ENCODE results near the gene ERMP1.

The ERMP1 gene

DNA sequence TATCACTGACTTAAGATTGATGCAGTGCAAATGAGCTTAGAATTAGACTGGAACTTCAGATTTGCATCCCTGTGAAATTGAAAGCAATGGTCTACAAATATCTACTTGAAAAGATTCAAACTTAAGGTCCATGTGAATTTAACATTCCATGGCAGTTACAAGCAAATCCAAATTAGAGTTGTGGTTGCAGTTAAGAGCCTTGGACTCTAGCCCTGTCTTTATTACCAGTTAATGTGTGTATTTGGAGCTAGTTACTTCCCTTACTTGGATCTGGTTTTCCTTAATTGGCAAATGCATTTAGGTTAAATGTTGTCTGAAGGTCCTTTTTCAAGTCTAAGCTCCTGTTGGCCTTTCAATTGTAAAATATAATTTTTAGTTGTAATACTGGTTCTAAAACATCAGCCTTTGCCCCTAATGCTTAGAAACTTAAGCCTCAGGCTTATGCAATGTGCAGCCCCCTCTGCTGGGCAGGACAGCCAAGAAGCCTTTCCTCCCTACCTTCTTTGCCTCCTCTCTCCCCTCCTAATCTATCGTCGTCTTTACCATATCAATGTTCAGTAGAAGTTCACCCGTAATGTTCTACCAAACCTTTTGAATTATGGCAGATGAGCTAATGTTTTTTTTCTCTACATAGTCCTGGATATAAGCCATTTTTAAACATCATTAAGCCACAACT is 59.5 kb downstream of the ERMP1 start:
- DNase-seq = no peak

DNA sequence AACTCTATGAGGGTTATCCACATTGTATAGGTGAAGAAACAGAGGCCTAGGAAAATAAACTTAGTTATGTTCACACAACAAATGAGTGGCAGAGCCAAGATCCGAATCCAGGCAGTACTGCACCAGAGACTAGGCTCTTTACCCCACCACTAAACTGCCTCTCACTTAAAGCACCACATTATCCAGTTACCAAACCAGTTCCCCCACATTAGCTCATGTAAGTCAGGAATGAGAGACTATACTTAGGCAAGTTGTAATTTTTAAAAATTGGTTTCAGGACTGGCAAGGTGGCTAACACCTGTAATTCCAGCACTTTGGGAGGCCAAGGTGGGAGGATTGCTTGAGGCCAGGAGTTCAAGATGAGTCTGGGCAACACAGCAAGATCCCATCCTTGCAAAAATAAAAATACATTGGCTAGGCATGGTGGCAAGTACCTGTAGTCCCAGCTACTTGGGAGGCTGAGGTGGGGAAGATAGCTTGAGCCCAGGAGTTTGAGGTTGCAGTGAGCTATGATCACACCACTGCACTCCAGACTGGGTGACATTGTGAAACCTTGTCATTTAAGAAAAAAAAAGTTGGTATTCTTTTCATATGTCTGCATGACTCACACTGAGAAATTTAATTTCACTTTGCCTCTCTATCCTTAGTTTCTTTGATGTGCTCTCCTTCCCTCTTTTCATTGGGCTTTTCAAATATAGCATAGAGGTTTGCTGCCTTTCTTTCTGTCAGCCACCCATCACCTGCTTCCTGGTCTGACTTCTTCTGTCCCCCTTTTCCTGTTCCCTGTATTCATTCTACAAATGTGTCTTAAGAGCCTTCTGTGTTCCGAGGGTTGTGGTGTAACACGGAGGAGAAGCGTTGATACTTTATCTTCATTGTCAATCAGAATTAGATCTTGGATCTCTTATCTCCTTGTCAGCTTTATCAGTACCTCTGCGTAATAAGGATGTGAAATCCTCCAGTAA is 64.7 kb downstream of the ERMP1 start:
- no peak for DNase-seq

- no peak for DNase-seq
These were observed 68.6 kb downstream of the ERMP1 start for GRCh38 chr9:5764130-5764868.

GRCh38 chr9:5762421-5762820 is 70.5 kb downstream of the ERMP1 start:
- no peak for DNase-seq

DNA sequence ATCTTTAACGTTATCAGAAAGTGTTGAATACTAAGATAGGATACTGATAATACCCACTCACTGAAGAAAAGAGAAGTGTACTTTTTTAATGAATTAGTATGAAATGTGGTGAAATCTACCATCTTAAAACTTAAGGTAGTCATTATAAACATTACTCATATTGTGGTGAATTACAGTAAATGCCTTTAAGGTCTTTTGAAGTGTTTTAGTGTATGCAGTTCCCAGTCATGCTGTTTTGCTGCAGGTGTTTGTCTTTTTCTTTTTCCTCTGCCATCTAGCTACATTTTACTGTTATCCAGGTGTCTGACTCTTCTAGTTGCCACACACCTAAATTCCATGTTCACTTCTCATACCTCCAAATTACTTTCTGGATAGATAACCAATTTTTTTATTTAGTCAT is 72.6 kb downstream of the ERMP1 start:
- no peak for DNase-seq

DNA sequence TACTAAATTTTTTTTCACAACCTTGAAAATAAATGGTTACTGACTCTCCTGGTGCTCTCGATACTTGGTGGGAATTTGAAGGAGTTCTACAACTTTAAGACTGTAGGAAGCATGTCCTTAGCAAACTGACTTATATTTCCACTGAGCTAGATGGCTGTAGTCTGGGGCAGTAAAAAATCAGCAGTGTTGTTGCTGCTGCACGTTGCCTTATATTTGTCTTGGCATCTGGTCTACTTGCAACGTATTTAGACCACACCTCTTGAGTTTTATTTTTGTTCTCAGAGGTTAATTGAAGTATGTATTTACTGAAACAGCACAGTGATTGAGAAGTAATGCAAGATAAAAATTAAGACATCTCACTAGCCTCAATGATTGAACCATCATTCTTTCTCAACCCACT is 76.3 kb downstream of the ERMP1 start:
- DNase-seq = no peak

DNA sequence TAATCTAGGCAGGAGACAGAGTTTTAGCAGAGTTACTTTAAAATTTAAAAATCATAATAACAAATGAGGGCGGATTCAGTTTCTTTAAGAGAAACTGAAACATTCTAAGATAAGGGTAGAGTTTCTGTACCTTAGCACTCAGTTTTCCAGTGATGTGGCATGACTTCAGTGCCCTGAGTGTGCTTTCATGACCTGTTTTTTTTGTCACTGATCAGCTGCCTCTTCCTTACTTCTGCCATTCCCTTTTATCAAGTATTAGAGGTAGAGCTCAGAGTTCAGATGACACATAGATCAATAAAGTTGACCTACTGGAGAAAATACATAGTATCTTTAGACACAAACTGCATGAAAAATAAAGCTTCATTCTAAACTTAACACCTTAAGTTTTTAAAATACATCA is 82.3 kb downstream of the ERMP1 start:
- DNase-seq = no peak

DNA sequence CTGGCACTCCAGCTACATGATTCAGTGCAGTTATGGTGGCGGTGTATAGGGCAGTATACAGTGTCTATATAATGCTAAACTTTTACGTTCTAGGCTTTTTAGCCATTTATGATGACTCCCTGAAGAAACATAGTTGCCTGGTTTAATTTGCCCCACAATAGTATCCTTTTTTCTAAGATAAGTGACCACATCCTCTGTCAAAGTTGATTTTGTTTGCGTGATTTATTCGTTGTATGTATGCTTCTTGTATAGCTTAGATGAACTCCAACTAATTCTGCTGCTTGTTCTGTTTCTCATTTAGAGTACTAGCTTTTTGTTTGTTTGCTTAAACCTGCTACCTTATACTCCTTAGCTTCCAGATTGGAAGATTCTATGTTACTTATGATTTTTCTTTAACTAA is 83.6 kb downstream of the ERMP1 start:
- no peak for DNase-seq

- no peak for DNase-seq
These were observed 84.5 kb downstream of the ERMP1 start for GRCh38 chr9:5748438-5748837.

GRCh38 chr9:5743109-5743508 is 89.8 kb downstream of the ERMP1 start:
- no peak for DNase-seq

- DNase-seq = no peak
These were observed 96.2 kb downstream of the ERMP1 start for GRCh38 chr9:5736563-5737346.

- no peak for DNase-seq
These were observed 97.8 kb downstream of the ERMP1 start for GRCh38 chr9:5735072-5735471.

Data from activated naive CD4-positive, alpha-beta T cell treated with anti-CD3 and anti-CD28 coated beads, Interleukin-2, amount 50 U/mL, for 16 hours (primary cell).